Hematopoietic multipotent progenitor cell treated with erythropoietin and hydrocortisone succinate and interleukin-3 and kit ligand, for 4 days (in vitro differentiated cells): ENCODE results near the gene PRR5L.
A peak's percentile ranks its signal among the peaks of the same experiment; 100 is the strongest.

Source experiments
- DNase-seq: peaks from one replicate; pipeline ENCODE4 v3.0.0-alpha.2; 2015

PRR5L gene

GRCh38 chr11:36361472-36361871 is 65.4 kb downstream of the PRR5L start:
- DNase-seq: no peak

GRCh38 chr11:36361901-36362391 is 65.9 kb downstream of the PRR5L start:
- DNase-seq: peak; percentile 45

DNA sequence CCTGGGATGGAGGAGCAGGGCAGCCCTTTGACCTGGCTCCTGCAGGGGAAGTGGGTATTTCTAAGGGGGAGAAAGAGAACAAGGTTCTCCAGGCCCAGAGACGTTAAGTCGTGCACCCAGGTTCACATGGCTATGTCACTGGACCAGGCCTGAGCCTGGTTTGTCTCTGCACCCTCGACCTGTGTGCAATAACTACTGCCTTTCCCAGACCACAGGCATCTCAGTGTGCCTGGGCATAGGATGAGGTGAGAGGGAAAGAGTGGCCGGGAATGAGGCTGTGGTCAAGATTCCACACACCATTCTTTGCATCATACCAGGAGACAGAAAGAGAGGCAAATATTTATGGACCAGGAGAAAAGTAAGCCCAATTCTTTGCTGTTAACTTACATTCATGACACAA is 66.8 kb downstream of the PRR5L start:
- DNase-seq: no peak

GRCh38 chr11:36363361-36364268 is 67.5 kb downstream of the PRR5L start:
- peak; percentile 80 for DNase-seq

DNA sequence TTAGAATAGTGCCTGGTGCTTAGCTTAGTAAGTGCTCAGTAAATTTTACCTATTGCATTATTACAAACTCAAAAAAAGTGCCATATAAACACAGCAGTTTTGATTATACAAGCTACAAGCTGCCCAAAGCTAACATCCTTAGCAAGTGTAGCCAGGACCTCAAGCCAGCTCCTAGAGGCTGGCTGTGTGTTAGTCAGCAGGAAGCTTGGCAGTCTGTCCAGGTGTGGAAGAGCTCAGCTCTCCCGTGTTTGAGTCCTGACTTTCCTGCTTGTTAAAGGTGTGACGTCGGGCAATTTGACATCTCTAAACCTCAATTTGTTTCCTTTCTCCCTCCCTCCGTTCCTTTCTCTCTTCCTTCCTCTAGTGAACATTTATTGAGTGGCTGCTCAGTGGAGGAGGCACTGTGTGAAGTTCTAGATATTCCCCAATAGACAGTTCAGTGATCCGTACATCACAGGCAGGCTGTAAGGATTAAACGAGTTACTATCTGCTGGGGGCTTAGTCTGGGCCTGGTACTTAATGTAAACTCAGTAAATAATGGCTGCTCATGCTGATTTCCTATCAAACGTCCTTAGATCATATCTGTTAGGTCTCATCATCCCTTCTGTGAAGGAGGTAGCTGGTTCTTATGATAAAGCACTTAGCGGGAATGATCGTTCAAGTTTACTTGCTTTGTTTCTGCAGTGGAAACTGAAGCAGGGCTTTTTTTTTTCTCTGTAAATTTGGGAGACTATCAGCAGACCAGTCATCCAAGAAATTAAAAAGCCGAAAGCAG is 68.7 kb downstream of the PRR5L start:
- no peak for DNase-seq

- peak; percentile 83 for DNase-seq
Measured at GRCh38 chr11:36365907-36366306, 69.8 kb downstream of the PRR5L start.

- no peak for DNase-seq
Measured at GRCh38 chr11:36367806-36368680, 72.0 kb downstream of the PRR5L start.

DNA sequence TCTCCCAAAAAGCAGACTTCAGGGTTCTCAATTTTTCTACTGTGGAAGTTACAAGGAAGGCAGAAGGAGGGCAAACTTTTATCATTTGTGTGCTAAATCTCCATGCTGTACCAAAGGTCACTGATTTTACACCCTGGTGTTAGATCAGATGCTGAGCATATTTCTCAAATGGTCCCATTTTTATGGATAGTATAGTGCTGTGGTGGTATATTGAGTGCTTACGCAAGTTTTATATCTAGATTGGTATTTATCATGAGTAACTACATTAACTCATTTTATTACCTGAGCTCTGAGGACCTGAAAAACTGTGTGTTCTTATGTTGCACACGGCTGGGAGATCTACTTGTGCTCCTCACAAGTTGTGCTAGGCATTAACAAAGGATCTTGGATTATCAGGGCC is 75.1 kb downstream of the PRR5L start:
- no peak for DNase-seq

- DNase-seq: no peak
Measured at GRCh38 chr11:36371590-36371989, 75.5 kb downstream of the PRR5L start.

DNA sequence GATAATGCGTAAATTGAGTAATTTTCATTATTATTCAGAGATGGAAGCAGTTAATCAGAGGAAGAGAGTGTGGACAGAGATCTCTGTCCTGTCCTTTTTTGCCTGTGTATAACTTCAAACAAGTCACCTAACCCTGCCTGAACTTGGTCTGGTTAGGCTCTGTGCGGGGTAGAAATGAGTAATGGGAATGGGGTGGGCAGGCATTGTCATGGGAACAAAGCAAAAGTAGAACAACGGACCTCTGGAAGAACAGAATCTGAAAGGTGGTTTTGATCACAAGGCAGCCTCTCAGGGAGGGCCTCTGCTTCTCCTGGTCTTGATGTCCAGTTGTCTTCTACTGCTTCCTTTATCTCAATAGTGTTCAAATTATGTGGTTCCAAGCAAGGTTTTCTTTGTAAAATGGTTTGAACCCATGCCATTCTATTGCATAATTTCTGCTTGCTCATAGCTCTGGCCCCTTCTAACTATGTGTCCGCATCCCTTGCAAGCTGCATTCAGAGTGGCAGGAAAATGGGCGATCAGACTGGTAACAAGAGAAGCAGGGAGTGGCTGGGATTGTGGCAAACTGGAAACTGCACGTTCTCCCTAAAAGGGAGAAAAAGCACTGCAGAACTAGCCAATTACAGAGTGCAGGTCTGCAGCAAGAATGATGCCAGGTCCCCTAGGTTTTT is 76.1 kb downstream of the PRR5L start:
- no peak for DNase-seq

DNA sequence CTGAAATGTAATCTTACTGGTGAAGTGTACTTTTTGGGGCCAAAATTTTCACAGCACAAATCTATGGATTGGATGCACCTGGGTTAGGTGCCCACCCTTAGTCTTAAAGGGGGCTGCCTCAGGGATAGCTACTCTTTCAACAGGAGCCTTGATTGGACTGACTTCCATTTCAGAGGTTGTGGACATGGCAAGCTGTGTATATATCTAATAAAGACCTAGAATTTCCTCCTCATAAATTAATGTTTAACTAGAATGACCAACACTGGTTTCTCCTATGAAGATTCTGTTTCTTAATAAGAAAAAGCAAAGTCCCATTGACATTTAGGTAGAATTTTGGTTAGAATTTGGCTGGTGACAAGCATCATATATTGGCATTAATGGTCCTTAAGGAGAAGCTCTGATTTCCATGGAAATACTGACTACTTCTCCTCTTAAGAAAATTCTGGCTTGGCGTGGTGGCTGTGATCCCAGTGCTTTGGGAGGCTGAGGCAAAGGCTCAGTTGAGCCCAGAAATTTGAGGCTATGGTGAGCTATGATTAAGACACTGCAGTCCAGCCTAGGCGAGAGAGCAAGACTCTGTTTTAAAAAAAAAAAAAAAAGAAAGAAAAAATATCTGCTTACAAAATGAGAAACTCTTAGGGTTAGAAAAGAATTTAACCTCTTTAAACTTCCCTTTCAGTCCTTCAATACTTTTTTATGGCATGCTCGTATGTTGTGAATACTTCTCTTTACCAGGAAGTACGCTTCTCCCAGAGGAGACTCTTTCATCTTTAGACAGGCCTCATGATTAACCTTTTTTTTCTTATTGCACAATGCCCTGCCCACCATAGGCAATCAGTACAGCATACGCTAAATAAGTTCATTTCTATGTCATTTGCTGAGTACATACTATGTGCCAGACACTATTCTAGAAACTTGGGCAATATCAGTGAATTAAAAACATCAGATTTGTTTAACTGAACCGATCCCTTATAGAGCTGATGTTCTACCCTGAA is 77.2 kb downstream of the PRR5L start:
- no peak for DNase-seq

DNA sequence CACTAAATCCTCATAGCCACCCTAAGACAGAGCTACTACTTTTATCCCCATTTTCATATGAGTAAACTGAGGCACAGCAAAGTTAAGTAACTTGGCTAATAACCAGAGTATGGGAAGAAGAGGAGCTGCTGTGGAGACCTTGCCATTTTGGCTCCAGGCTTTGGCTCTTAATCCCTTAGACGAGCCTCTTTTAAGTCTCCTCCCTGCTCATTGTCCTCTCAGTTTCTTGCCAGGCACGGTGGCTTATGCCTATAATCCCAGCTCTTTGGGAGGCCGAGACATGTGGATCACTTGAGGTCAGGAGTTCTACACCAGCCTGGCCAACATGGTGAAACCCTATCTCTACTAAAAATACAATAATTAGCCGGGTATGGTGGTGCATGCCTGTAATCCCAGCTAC is 78.6 kb downstream of the PRR5L start:
- DNase-seq: no peak

DNA sequence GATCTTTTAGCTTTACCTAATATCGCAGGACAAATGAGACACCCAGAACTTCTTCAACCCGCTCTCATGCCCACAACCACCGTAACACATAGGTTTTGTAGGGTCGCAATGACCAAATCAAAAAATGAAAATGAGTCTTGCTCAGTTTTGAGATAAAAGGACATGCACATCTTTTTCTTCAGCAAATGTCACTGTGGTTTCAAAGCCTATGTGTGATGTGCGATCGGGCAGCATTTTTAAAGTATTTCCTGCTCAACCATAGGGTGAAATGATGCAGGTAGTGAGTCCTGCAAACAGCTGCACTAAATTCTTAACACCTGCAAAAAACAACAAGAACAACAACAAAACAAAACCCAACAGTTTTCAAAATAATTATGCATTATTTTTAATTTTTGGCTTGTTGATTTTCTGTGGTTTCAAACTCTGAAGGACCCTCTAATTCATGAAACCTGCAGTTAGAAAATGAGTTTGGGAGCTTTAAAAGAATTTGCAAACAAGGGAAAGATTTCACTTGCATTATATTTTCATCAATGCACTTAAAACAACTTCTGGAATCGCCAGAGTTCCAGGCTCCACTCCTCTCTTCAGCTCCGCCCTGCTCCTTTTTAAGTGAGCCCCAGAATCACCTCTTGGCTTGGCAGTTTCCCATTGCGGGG is 79.4 kb downstream of the PRR5L start:
- DNase-seq: no peak

GRCh38 chr11:36376009-36376887 is 80.2 kb downstream of the PRR5L start:
- no peak for DNase-seq

- peak; percentile 66 for DNase-seq
Measured at GRCh38 chr11:36376888-36377758, 81.0 kb downstream of the PRR5L start.

DNA sequence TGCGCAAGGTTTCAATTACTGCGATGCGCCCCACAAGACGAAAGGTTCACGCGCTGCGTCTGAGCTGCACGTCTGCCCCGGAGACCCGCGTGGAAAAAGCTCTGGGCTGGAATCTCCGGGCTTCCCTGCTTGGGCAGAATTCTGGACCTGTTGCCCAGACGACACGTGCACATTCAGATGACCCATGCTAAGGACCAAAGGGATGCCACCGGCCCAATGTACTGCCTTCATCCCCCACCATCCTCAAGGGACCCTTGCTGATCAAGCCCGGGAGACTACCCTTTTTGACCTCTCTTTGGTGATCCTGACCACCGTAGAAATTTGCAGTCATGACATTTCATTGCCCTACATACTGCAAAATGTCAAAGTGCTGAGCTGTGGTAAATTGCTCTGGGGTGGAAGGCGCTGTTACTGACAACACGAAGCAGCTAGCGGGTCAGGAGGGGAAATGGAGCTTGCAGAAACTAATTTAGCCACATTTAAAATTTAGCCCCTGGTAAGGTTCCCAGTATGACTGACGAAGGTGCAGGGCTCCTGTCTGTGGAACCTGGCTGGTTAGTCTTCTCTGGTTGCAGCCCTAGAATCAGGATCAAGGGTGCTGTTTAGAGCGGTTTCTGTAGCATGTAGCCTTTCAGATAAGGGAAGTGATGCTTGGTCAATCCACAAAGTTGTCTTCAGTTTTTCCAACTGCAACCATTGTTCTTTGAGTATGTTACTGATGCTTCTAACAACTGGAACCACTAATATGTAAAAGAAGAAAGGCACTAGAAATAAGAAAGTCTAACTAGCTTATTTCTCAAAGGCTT is 81.9 kb downstream of the PRR5L start:
- no peak for DNase-seq

- DNase-seq: no peak
Measured at GRCh38 chr11:36379653-36380052, 83.6 kb downstream of the PRR5L start.
